Pulmonary artery endothelial cell (primary cell): Measurements from ENCODE around the gene DSP. TPM values are rescaled to one million over a fixed set of nuclear protein-coding genes. Genes with fewer than 3 reads are reported as not detected.

Experiments used
- DNase-seq: peaks from one replicate; pipeline ENCODE4 v3.0.0-alpha.2; 2011; ENCODE audit warnings: low read depth, low spot score
- total RNA-seq: library from RNA; depleted of rRNA; stranded (reverse); fragments of >200 nt; gene quantifications from 2 replicates; pipeline ENCODE4 v1.2.3, GENCODE V29; 2014

Gene DSP
- total RNA-seq, 1 donor from 2014 or later = 0.07 TPM

- DNase-seq = no peak
These were observed 7.3 kb upstream of the DSP start for GRCh38 chr6:7534192-7534591.

DNA sequence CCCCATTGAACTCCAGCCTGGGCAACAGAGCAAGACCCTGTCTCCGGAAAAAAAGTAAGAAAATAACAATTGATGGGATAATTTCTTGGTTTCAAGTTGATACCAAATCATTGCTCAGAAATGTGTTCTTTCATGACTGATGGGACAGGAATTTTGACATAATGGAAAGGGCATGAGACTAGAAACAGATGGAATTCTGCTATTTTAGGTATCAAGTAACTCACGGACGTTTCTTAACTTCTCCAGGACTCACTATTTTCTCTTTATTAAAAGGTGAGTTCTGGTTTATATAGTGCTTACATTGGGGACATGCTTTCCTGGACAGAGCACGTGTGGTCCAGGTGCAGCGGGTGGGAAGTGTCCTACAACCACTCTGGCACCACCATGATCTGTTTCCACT lies 6.0 kb upstream of the DSP start:
- DNase-seq = no peak

DNA sequence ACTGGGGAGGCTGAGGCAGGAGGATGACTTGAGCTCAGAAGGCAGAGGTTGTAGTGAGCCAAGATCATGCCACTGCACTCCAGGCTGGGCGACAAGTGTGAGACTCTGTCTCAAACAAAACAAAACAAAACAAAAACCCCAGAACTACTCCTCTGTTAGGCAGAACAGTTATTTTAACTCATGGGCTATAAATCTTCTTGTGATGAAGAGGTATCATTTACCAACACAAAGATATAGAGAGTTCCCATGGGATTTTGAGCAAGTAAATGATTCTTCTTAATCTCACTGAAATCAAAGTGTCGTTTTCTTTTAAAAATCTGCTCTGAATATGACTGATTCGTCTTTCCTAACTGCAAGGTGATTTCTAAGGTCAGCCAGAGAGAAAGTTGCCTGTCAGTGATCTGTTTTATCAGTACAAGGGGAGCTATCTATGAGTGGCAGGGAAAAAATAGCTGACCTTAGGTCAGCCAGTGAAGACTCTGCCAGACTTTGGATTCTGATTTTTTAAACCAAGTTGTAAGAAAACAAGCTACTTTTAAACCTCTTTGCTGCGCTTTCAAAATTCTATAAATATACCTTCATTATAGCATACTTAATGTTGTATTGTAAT lies 3.8 kb upstream of the DSP start:
- DNase-seq = no peak

DNA sequence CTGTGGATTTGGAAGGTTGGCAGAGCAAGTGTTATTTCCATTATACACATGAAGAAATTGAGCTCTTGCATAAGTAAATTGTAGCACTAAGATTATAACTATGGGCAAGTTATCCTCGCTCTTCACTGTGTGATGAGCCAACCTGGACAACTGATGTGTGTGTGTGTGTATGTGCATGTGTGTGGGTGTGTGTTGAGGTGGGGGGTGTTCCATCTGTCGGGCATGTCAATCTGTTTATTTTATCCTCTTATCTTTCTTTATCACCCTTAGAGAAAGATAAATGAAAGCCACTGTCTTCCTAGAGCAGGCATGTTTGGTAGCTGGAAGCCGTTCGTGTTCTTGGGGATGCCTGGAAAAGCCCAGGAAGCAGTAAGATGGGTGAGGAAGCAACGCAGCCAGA lies 3.0 kb upstream of the DSP start:
- DNase-seq = no peak

- no peak for DNase-seq
These were observed 876 bp upstream of the DSP start for GRCh38 chr6:7540595-7540994.

- no peak for DNase-seq
These were observed 798 bp downstream of the DSP start for GRCh38 chr6:7542065-7542873.

- no peak for DNase-seq
These were observed 1.6 kb downstream of the DSP start for GRCh38 chr6:7542874-7543624.

- no peak for DNase-seq
These were observed 2.4 kb downstream of the DSP start for GRCh38 chr6:7543789-7544424.

GRCh38 chr6:7544597-7544996 lies 3.1 kb downstream of the DSP start:
- DNase-seq = no peak

- no peak for DNase-seq
These were observed 4.0 kb downstream of the DSP start for GRCh38 chr6:7545316-7546019.

- no peak for DNase-seq
These were observed 4.5 kb downstream of the DSP start for GRCh38 chr6:7546020-7546369.

- DNase-seq = no peak
These were observed 4.9 kb downstream of the DSP start for GRCh38 chr6:7546383-7546782.

DNA sequence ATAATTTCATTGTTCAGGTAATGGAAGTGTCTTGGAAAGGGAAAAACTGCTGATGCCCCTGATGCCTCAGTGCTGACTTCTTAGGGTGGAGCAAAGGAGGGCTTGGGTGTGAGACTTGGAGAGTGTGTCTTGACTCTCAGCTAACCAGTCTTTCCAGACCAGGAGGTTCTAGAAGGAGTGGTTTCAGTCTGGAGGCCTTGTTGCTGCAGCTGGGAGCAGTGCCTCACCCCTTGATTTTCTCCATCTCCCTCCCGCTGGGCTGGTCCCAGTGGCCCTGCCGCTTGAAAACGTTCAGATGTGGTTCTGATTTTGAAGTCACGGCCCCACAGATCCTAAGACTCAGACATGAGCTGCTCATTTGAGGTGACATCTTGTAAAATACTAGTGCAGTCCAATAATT lies 5.4 kb downstream of the DSP start:
- DNase-seq = no peak

DNA sequence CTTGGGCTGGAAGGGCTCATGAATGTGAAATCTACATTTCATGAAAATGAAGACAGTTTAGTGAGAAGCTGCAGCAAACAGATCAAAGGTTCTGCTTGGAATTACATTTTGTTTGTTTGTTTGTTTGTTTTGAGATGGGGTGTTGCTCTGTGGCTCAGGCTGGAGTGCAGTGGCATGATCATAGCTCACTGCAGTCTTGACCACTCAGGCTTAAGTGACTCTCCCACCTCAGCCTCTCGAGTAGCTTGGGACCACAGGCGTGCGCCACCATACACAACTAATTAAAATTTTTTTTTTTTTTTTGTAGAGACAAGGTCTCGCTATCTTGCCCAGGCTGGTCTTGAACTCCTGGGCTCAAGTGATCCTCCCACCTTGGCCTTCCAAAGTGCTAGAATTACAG lies 5.8 kb downstream of the DSP start:
- DNase-seq = no peak

GRCh38 chr6:7550433-7550801 lies 8.9 kb downstream of the DSP start:
- DNase-seq = no peak

DNA sequence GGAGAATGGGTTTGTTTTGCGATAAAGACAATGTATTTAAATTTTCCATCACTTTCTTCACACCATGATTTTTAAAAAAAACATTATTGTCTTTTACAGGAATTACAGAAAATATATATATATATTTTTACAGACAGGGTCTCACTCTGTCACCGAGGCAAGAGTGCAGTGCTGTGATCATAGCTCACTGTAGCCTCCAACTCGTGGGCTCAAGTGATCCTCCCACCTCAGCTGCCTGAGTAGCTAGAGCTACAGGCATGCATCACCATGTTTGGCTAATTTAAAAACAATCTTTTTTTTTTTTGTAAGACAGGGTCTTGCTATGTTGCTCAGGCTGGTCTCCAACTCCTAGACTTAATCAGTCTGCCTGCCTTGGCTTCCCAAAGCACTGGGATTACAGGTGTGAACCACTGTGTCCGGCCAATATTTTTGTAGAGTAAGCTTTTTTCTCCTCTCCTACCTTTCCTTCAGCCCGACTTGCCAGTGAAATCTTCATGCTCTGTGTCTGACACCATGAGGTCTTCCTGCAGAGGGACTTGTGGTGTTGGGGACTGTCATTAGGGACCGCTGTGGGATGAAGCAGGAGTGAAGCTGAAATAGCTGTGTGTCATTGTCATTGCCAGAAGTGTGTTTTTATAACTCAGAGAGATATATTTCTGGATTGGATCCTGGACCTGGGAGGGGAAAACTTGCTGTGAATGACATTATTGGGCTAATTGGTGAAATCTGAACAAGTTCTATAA lies 13.2 kb downstream of the DSP start:
- DNase-seq = no peak

GRCh38 chr6:7555671-7556070 lies 14.2 kb downstream of the DSP start:
- DNase-seq = no peak

GRCh38 chr6:7556394-7557106 lies 15.1 kb downstream of the DSP start:
- no peak for DNase-seq

DNA sequence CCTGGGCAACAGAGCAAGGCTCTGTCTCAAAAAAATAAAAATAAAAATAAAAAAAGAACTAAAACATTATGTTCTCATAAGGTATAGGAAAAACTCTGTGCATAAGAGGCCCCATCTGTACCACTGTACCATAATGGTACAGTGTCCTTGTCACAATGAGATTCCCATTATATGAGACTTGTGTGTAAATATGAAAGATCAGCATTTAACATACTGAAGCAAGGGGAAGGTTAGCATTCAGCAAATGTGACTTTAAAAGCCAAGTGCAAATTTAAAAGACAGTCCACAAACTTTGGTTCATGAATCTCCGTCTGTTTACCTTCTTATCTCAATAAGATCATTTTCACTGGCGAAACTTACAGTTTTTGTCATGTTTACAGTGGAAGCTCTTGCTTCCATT lies 16.2 kb downstream of the DSP start:
- no peak for DNase-seq

- no peak for DNase-seq
These were observed 17.3 kb downstream of the DSP start for GRCh38 chr6:7558781-7559180.
